Endothelial cell of umbilical vein (primary cell): ENCODE data around the gene HMCN1. TPM values are rescaled to one million over a fixed set of nuclear protein-coding genes. Genes with fewer than 3 reads are reported as not detected.

Experiments used
- BruUV-seq: library from RNA; stranded (reverse); fragments of 400-500 nt; replicated peaks from 2 replicates; lab custom pipeline; 2021; lab: Mats Ljungman, UMichigan
- CTCF ChIA-PET: fragments of 300-600, 350-600 bp; sonication (Branson Sonifier 250); formaldehyde crosslinking; loops from one replicate; lab custom pipeline; 2021; ENCODE audit warnings: antibody characterized with exemption, inconsistent platforms; lab: Charles Lee
- POLR2A ChIA-PET: fragments of 300-600, 350-600 bp; sonication (Branson Sonifier 250); formaldehyde crosslinking; loops from one replicate; lab custom pipeline; 2021; ENCODE audit warnings: antibody characterized with exemption, inconsistent platforms; lab: Charles Lee
- DNase-seq: peaks from one replicate; pipeline ENCODE4 v3.0.0-alpha.2; 2011; ENCODE audit warnings: low read depth, low spot score
- FAIRE-seq: peaks from 2 replicates; lab custom pipeline; 2011; peaks lifted over from hg19 to GRCh38; lab: Jason Lieb, UNC
- H2AFZ ChIP-seq: 2 replicates; pipeline ENCODE4 v1.6.0; 2012; ENCODE audit warnings: low read depth, low read length, control low read depth, inconsistent platforms
- H3K27ac ChIP-seq: 2 replicates; pipeline ENCODE4 v1.5.1; 2011; ENCODE audit warnings: low read depth, mild to moderate bottlenecking, control low read depth, low read length, moderate library complexity; ENCODE audit not compliant: insufficient read depth
- H3K27me3 ChIP-seq, 2 experiments: 2 replicates each; pipeline versions ENCODE4 v1.6.0 to v1.6.1; 2011; ENCODE audit warnings: low read length in 2 of 2, mixed read lengths in 1 of 2; ENCODE audit not compliant: control insufficient read depth in 2 of 2, insufficient read depth in 2 of 2
- H3K36me3 ChIP-seq, 2 experiments: 2 replicates in 1 of 2; 3 replicates in 1 of 2; pipeline ENCODE4 v1.5.1; 2011; ENCODE audit warnings: low read length in 2 of 2, mild to moderate bottlenecking in 1 of 2, moderate library complexity in 1 of 2; ENCODE audit not compliant: control insufficient read depth in 2 of 2, insufficient read depth in 2 of 2; ENCODE audit errors: extremely low read depth in 1 of 2
- H3K4me1 ChIP-seq: 3 replicates; pipeline ENCODE4 v1.5.1; 2011; ENCODE audit warnings: mild to moderate bottlenecking, low read length; ENCODE audit not compliant: control insufficient read depth, insufficient read depth; ENCODE audit errors: extremely low read depth
- H3K4me2 ChIP-seq: 2 replicates; pipeline ENCODE4 v1.6.1; 2011; ENCODE audit warnings: low read length, control low read depth, mixed read lengths; ENCODE audit not compliant: insufficient read depth
- H3K4me3 ChIP-seq, 3 experiments: fragments of 200-600 bp in 1 of 3; sonication (generic), shearing (Covaris generic) in 1 of 3; replicated peaks in 1 of 3; 2 replicates each; pipeline ENCODE4 v1.5.1; 2011 to 2016; ENCODE audit warnings: control low read depth in 3 of 3, low read length in 3 of 3, mild to moderate bottlenecking in 2 of 3, inconsistent platforms in 1 of 3, low read depth in 1 of 3, moderate library complexity in 1 of 3; ENCODE audit not compliant: insufficient read depth in 1 of 3
- H3K79me2 ChIP-seq: 2 replicates; pipeline ENCODE4 v1.6.0; 2012; ENCODE audit warnings: low read length, inconsistent platforms; ENCODE audit not compliant: control insufficient read depth, insufficient read depth
- H3K9ac ChIP-seq: replicated peaks from 2 replicates; pipeline ENCODE3; 2011; ENCODE audit warnings: low read length, control low read depth; ENCODE audit not compliant: insufficient read depth; ENCODE audit errors: extremely low read depth
- H3K9me1 ChIP-seq: replicated peaks from 3 replicates; pipeline ENCODE4 v1.6.0; 2011; ENCODE audit warnings: mild to moderate bottlenecking, low read length; ENCODE audit not compliant: control insufficient read depth, insufficient read depth; ENCODE audit errors: extremely low read depth
- H3K9me3 ChIP-seq: replicated peaks from 2 replicates; pipeline ENCODE4 v1.5.1; 2012; ENCODE audit warnings: low read length, inconsistent platforms; ENCODE audit not compliant: control insufficient read depth, insufficient read depth
- H4K20me1 ChIP-seq: replicated peaks from 2 replicates; pipeline ENCODE3; 2011; ENCODE audit warnings: mild to moderate bottlenecking, low read length; ENCODE audit not compliant: control insufficient read depth, insufficient read depth; ENCODE audit errors: extremely low read depth
- CTCF ChIP-seq, 2 donors: IDR thresholded peaks; 1 replicate in 1 of 2; 2 replicates in 1 of 2; pipeline ENCODE4 v1.5.1; 2011; ENCODE audit warnings: low read length in 2 of 2, mild to moderate bottlenecking in 2 of 2, moderate library complexity in 2 of 2, control low read depth in 1 of 2, inconsistent platforms in 1 of 2, low read depth in 1 of 2; ENCODE audit not compliant: insufficient read depth in 1 of 2; ENCODE audit errors: extremely low read depth in 1 of 2
- EZH2 ChIP-seq: IDR thresholded peaks from 2 replicates; pipeline ENCODE4 v1.6.1; 2012; ENCODE audit warnings: borderline replicate concordance, low read depth, mild to moderate bottlenecking, moderate library complexity, low read length, inconsistent platforms; ENCODE audit not compliant: severe bottlenecking
- FOS ChIP-seq: IDR thresholded peaks from 2 replicates; pipeline ENCODE4 v1.6.1; 2011; ENCODE audit warnings: mild to moderate bottlenecking, low read length, moderate library complexity, borderline replicate concordance; ENCODE audit not compliant: insufficient read depth
- GATA2 ChIP-seq: IDR thresholded peaks from 2 replicates; pipeline ENCODE4 v1.7.0; 2011; ENCODE audit warnings: low read depth, mild to moderate bottlenecking, moderate library complexity, mixed read lengths, low read length; ENCODE audit not compliant: insufficient read length, insufficient read depth
- JUN ChIP-seq: IDR thresholded peaks from 2 replicates; pipeline ENCODE4 v1.6.1; 2011; ENCODE audit warnings: borderline replicate concordance, low read depth; ENCODE audit not compliant: insufficient read length, insufficient read depth
- MYC ChIP-seq: IDR thresholded peaks from one replicate; pipeline ENCODE4 v1.6.1; 2011; ENCODE audit warnings: mild to moderate bottlenecking, low read depth, low read length
- POLR2A ChIP-seq: IDR thresholded peaks from 2 replicates; pipeline ENCODE4 v1.6.1; 2012; ENCODE audit warnings: low read depth, mild to moderate bottlenecking, control low read depth, low read length
- POLR2AphosphoS5 ChIP-seq: IDR thresholded peaks from 2 replicates; pipeline ENCODE4 v1.6.1; 2012; ENCODE audit warnings: low read depth, mild to moderate bottlenecking, control low read depth, low read length, moderate library complexity; ENCODE audit not compliant: insufficient read depth
- dilution Hi-C: fragments of 300-500 bp; cut with MboI; formaldehyde crosslinking; loops from one replicate; pipeline ENCODE4 v1.15.0; 2019; ENCODE audit warnings: low sequenced_read_pairs; ENCODE audit not compliant: extremely low pct_ligation_motif_present
- intact Hi-C: fragments of 100-400 bp; cut with micrococcal nuclease; formaldehyde crosslinking; loops from one replicate; pipeline ENCODE4 v1.10.0; 2022
- polyA plus RNA-seq, 4 experiments: library from polyadenylated mRNA; depleted of rRNA in 3 of 4; stranded (reverse) in 3 of 4; unstranded in 1 of 4; fragments of >200 nt; gene quantifications; 2 replicates each; pipeline versions ENCODE4 v1.2.1 to v1.2.3, GENCODE V29; 2011 to 2012; ENCODE audit warnings: missing spikeins in 1 of 4
- total RNA-seq: library from RNA; stranded (reverse); gene quantifications from 2 replicates; pipeline ENCODE4 v1.2.3, GENCODE V29; 2021
- TF ChIP-seq, protein P1 (sequence below): IDR thresholded peaks from 2 replicates; pipeline ENCODE4 v1.6.1; 2011; ENCODE audit not compliant: insufficient read depth, insufficient read length

HMCN1 gene
- total and polyA plus RNA-seq, 2 donors (not counting 3 experiments of a cell fraction or from before 2014, with no cell fraction given) = 10.3 to 16.0 TPM

GRCh38 chr1:186228749-186229148, 494.6 kb downstream of the HMCN1 start:
- Histone ChIP-seq H3K4me1 (no peaks in the 10 kb centered on the region), H2AFZ (no peak overlapping the region), H3K4me3 (no peak overlapping the region), H3K4me2 (no peak overlapping the region), H3K9me3 (no peaks in the 10 kb centered on the region), H3K9ac (no peak overlapping the region), H3K36me3 (no peaks in the 10 kb centered on the region), H3K9me1 (no peaks in the 10 kb centered on the region), H4K20me1 (no peaks in the 10 kb centered on the region), H3K27ac (no peak overlapping the region), H3K79me2 (no peaks in the 10 kb centered on the region), H3K27me3 (no peaks in the 10 kb centered on the region)
- TF ChIP-seq EZH2 (no peak), FOS (no peak), GATA2 (no peak), CTCF (IDR thresholded peaks at IDR 0.05; ENCODE audit: extremely low read depth in 1 of 2, insufficient read depth in 1 of 2, low read depth in 1 of 2, low read length in 2 of 2) (no peak), JUN (no peak), POLR2A (no peak), MYC (no peak), POLR2AphosphoS5 (no peak)
- TF ChIP-seq, protein P1, sequence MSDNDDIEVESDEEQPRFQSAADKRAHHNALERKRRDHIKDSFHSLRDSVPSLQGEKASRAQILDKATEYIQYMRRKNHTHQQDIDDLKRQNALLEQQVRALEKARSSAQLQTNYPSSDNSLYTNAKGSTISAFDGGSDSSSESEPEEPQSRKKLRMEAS = no peak
- dilution Hi-C loops = no loop called here
- ChIA-PET POLR2A (no interaction called here), CTCF (interaction anchor here (1.1 to 1.3 kb wide), 3 partner anchors 8 to 508 kb away, joined by 3 to 5 read pairs (median 4); no protein-coding TSS in a partner anchor)
- intact Hi-C loops = no loop called here
- no peak for FAIRE-seq
- no peak for DNase-seq
- BruUV-seq = no TSS peak
